HCT116 (cell line): ENCODE measurements around the gene SEL1L2. TPM values are rescaled to one million over a fixed set of nuclear protein-coding genes. Genes with fewer than 3 reads are reported as not detected.

ENCODE experiments used
- ATAC-seq: fragments of 200-7000 bp; cut with Tn5 transposase; 2 replicates; pipeline ENCODE4 v1.9.1; 2020; ENCODE audit warnings: mild to moderate bottlenecking, moderate library complexity
- BruUV-seq: library from RNA; stranded (reverse); fragments of 400-500 nt; replicated peaks from 2 replicates; lab custom pipeline; 2021; lab: Mats Ljungman, UMichigan
- CTCF ChIA-PET: fragments of 300-600 bp; sonication (Branson Sonifier 250); formaldehyde crosslinking; loops from one replicate; lab custom pipeline; 2021; ENCODE audit warnings: antibody characterized with exemption; lab: Charles Lee
- POLR2A ChIA-PET: fragments of 300-600, 350-600 bp; sonication (Branson Sonifier 250); formaldehyde crosslinking; loops from one replicate; lab custom pipeline; 2021; ENCODE audit warnings: antibody characterized with exemption; lab: Charles Lee
- RAD21 ChIA-PET, 2 experiments: fragments of 300-600 bp; sonication (Branson Sonifier 250); formaldehyde crosslinking; loops; one replicate each; lab custom pipeline; 2023; ENCODE audit warnings: low total read pairs in 2 of 2; ENCODE audit not compliant: uncharacterized antibody in 2 of 2, unreplicated experiment in 2 of 2, low non-redundant PET in 1 of 2; lab: Charles Lee
- DNase-seq: peaks from one replicate; pipeline ENCODE4 v3.0.0-alpha.2; 2010; ENCODE audit warnings: low read depth, low spot score
- H2AFZ ChIP-seq: fragments of 200-600 bp; shearing (Covaris generic), sonication (generic); 2 replicates; pipeline ENCODE4 v1.6.1; 2017; ENCODE audit warnings: low read depth, mixed run types, mixed read lengths, antibody characterized with exemption, low read length; ENCODE audit not compliant: poor library complexity, severe bottlenecking
- H3K27ac ChIP-seq: 2 replicates; pipeline ENCODE4 v1.5.1; 2012; ENCODE audit warnings: low read depth, low read length
- H3K27me3 ChIP-seq: fragments of 200-600 bp; sonication (generic); 2 replicates; pipeline ENCODE4 v1.6.1; 2016; ENCODE audit warnings: mixed run types, low read length, mixed read lengths; ENCODE audit not compliant: insufficient read depth
- H3K36me3 ChIP-seq, 2 experiments: fragments of 200-500 bp in 1 of 2; fragments of 200-600 bp in 1 of 2; sonication (Bioruptor generic) in 1 of 2; sonication (generic) in 1 of 2; 2 replicates each; pipeline versions ENCODE4 v1.5.1 to v1.6.1; 2014 to 2016; ENCODE audit warnings: low read length in 2 of 2, inconsistent platforms in 1 of 2, mixed read lengths in 1 of 2, mixed run types in 1 of 2; ENCODE audit not compliant: insufficient read depth in 2 of 2, control insufficient read depth in 1 of 2
- H3K4me1 ChIP-seq, 2 experiments: fragments of 200-600 bp in 1 of 2; sonication (generic) in 1 of 2; 2 replicates each; pipeline versions ENCODE4 v1.5.1 to v1.6.1; 2012 to 2017; ENCODE audit warnings: low read length in 2 of 2, inconsistent platforms in 1 of 2, mild to moderate bottlenecking in 1 of 2, mixed read lengths in 1 of 2, mixed run types in 1 of 2, moderate library complexity in 1 of 2; ENCODE audit not compliant: insufficient read depth in 2 of 2, control insufficient read depth in 1 of 2
- H3K4me2 ChIP-seq: fragments of 200-600 bp; sonication (generic); 2 replicates; pipeline ENCODE4 v1.6.1; 2017; ENCODE audit warnings: mixed run types, low read length, mixed read lengths
- H3K4me3 ChIP-seq, 2 experiments: fragments of 200-600 bp in 1 of 2; sonication (generic) in 1 of 2; replicated peaks in 1 of 2; 2 replicates each; pipeline ENCODE4 v1.5.1; 2011 to 2016; ENCODE audit warnings: low read length in 2 of 2, control low read depth in 1 of 2, low read depth in 1 of 2, mild to moderate bottlenecking in 1 of 2, mixed read lengths in 1 of 2, mixed run types in 1 of 2
- H3K79me2 ChIP-seq: fragments of 200-600 bp; sonication (generic); 2 replicates; pipeline ENCODE4 v1.6.1; 2017; ENCODE audit warnings: mild to moderate bottlenecking, mixed run types, low read length, moderate library complexity, mixed read lengths; ENCODE audit not compliant: insufficient read depth
- H3K9ac ChIP-seq: fragments of 200-600 bp; sonication (generic); 2 replicates; pipeline ENCODE4 v1.6.1; 2016; ENCODE audit warnings: low read length, mixed read lengths
- H3K9me2 ChIP-seq: fragments of 200-600 bp; sonication (generic), shearing (Covaris generic); 2 replicates; pipeline ENCODE4 v1.6.1; 2017; ENCODE audit warnings: mixed run types, mild to moderate bottlenecking, moderate library complexity; ENCODE audit not compliant: insufficient read depth
- H3K9me3 ChIP-seq, 2 experiments: fragments of 200-500 bp in 1 of 2; fragments of 200-600 bp in 1 of 2; sonication (Bioruptor generic) in 1 of 2; sonication (generic) in 1 of 2; 2 replicates each; pipeline ENCODE4 v1.6.1; 2014 to 2017; ENCODE audit warnings: low read length in 2 of 2, mixed read lengths in 2 of 2, inconsistent platforms in 1 of 2, low read depth in 1 of 2, mild to moderate bottlenecking in 1 of 2, mixed run types in 1 of 2, moderate library complexity in 1 of 2; ENCODE audit not compliant: control insufficient read depth in 1 of 2, insufficient read depth in 1 of 2
- H4K20me1 ChIP-seq: fragments of 200-600 bp; sonication (generic), shearing (Covaris generic); 2 replicates; pipeline ENCODE4 v1.6.1; 2017; ENCODE audit warnings: mixed run types, mild to moderate bottlenecking, moderate library complexity; ENCODE audit not compliant: insufficient read depth
- ATF3 ChIP-seq: IDR thresholded peaks from 2 replicates; pipeline ENCODE4 v1.6.1; 2012
- CBX3 ChIP-seq: IDR thresholded peaks from 2 replicates; pipeline ENCODE4 v1.6.1; 2012; ENCODE audit warnings: low read depth
- CEBPB ChIP-seq: IDR thresholded peaks from 2 replicates; pipeline ENCODE4 v1.6.1; 2012; ENCODE audit warnings: low read depth
- EGR1 ChIP-seq: IDR thresholded peaks from 2 replicates; pipeline ENCODE4 v1.6.1; 2012; ENCODE audit warnings: low read depth
- ELF1 ChIP-seq: IDR thresholded peaks from 2 replicates; pipeline ENCODE4 v1.6.1; 2012; ENCODE audit warnings: low read depth, borderline replicate concordance
- EZH2phosphoT487 ChIP-seq: fragments of 200-600 bp; IDR thresholded peaks from 2 replicates; pipeline ENCODE4 v1.6.1; 2018; ENCODE audit warnings: antibody characterized with exemption, borderline replicate concordance
- FOSL1 ChIP-seq: IDR thresholded peaks from 2 replicates; pipeline ENCODE4 v1.6.1; 2012; ENCODE audit warnings: low read depth
- JUND ChIP-seq: IDR thresholded peaks from 2 replicates; pipeline ENCODE4 v1.6.1; 2012
- POLR2A ChIP-seq: IDR thresholded peaks from 2 replicates; pipeline ENCODE4 v1.7.0; 2011; ENCODE audit warnings: borderline replicate concordance; ENCODE audit not compliant: insufficient read depth, insufficient read length; ENCODE audit errors: extremely low read depth
- POLR2AphosphoS5 ChIP-seq: IDR thresholded peaks from 2 replicates; pipeline ENCODE4 v1.6.1; 2011; ENCODE audit warnings: mild to moderate bottlenecking, low read depth, low read length, moderate library complexity
- RAD21 ChIP-seq: IDR thresholded peaks from 2 replicates; pipeline ENCODE4 v1.6.1; 2012; ENCODE audit warnings: low read depth, mild to moderate bottlenecking
- SIN3A ChIP-seq: IDR thresholded peaks from 2 replicates; pipeline ENCODE4 v1.6.1; 2012; ENCODE audit warnings: low read depth
- SP1 ChIP-seq: IDR thresholded peaks from 2 replicates; pipeline ENCODE4 v1.6.1; 2012; ENCODE audit warnings: low read depth
- SRF ChIP-seq: IDR thresholded peaks from 2 replicates; pipeline ENCODE4 v1.6.1; 2012; ENCODE audit warnings: low read depth
- TCF7L2 ChIP-seq: IDR thresholded peaks from 2 replicates; pipeline ENCODE4 v1.7.0; 2011; ENCODE audit warnings: borderline replicate concordance, inconsistent platforms; ENCODE audit not compliant: insufficient read depth, insufficient read length; ENCODE audit errors: extremely low read depth
- YY1 ChIP-seq: IDR thresholded peaks from 2 replicates; pipeline ENCODE4 v1.6.1; 2011; ENCODE audit warnings: low read length, low read depth, moderate library complexity, mild to moderate bottlenecking; ENCODE audit not compliant: insufficient replicate concordance; ENCODE audit errors: extremely low read depth
- ZNF274 ChIP-seq: fragments of 200-500 bp; sonication (Bioruptor generic); IDR thresholded peaks from 2 replicates; pipeline ENCODE4 v1.6.1; 2014; ENCODE audit warnings: mild to moderate bottlenecking, low read depth, low read length, inconsistent platforms
- intact Hi-C: fragments of 100-400 bp; cut with micrococcal nuclease; formaldehyde crosslinking; loops from 2 replicates; pipeline ENCODE4 v1.10.0; 2022
- total RNA-seq: library from RNA; stranded (reverse); gene quantifications from one replicate; pipeline ENCODE4 v1.2.1, GENCODE V29; 2021; ENCODE audit not compliant: unreplicated experiment
- TF ChIP-seq, protein P1 (sequence below): IDR thresholded peaks from 2 replicates; pipeline ENCODE4 v1.6.1; 2012
- TF ChIP-seq, protein P2 (sequence below), 3 experiments: fragments of 200-600 bp in 1 of 3; sonication (generic) in 1 of 3; IDR thresholded peaks in 2 of 3; conservative IDR thresholded peaks in 1 of 3; 2 replicates each; pipeline ENCODE4 v1.5.1; 2012 to 2017; ENCODE audit warnings: low read depth in 2 of 3, low read length in 2 of 3, antibody characterized with exemption in 1 of 3, borderline replicate concordance in 1 of 3, control low read depth in 1 of 3, mild to moderate bottlenecking in 1 of 3, mixed read lengths in 1 of 3, mixed run types in 1 of 3, moderate library complexity in 1 of 3; ENCODE audit not compliant: insufficient read depth in 1 of 3

The SEL1L2 gene
- total RNA-seq, 1 experiment from 2014 or later = not detected

DNA sequence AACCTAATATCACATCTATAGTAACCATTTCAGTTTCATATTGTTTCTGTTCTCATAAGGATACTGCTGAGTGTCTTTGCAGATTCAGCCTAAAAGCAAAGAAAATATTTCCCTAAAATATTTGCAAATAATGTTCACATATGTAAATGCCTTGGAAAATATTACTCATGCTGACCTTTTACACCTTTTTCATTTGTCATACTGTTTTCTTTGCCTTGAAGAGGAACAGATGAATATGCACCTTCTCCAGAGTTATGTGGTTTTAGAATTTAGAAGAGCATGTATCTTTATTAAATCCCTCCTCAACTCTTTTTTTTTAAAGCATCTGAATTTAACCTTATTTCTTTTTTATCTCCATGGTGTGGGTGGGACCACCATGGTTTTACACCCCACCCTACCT is 173.1 kb downstream of the SEL1L2 start:
- no peak for ATAC-seq
- H3K4me3 ChIP-seq = no peak overlapping the region
- H3K4me1 ChIP-seq = no peaks in the 10 kb centered on the region
- no peak overlapping the region for H3K4me2 ChIP-seq
- no peak overlapping the region for H2AFZ ChIP-seq
- H3K79me2 ChIP-seq = no peaks in the 10 kb centered on the region
- ChIA-PET RAD21 (no interaction called here), CTCF (interaction anchor here (0.9 to 2.0 kb wide), 3 partner anchors 9 to 29 kb away, joined by 3 to 5 read pairs (median 3); no protein-coding TSS in a partner anchor), POLR2A (no interaction called here)
- TF ChIP-seq ELF1 (no peak), EZH2phosphoT487 (no peak), YY1 (no peak), ZNF274 (no peak), RAD21 (no peak)
- TF ChIP-seq, protein P1, sequence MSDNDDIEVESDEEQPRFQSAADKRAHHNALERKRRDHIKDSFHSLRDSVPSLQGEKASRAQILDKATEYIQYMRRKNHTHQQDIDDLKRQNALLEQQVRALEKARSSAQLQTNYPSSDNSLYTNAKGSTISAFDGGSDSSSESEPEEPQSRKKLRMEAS = no peak
- H3K36me3 ChIP-seq = peaks cover 28 to 30% of the 10 kb centered on the region in 2 experiments; a peak in 3 of 4 replicates
- DNase-seq = no peak
- no peaks in the 10 kb centered on the region for H3K27me3 ChIP-seq
- no peak overlapping the region for H3K9ac ChIP-seq
- H3K27ac ChIP-seq = no peak overlapping the region
- H3K9me3 ChIP-seq = no peaks in the 10 kb centered on the region
- peaks cover 5% of the 10 kb centered on the region; the same call in 1 of the 2 replicates for H4K20me1 ChIP-seq
- BruUV-seq = no TSS peak
- no peaks in the 10 kb centered on the region for H3K9me2 ChIP-seq
- intact Hi-C loops = no loop called here

- Histone ChIP-seq H3K4me2 (no peak overlapping the region), H3K4me1 (no peaks in the 10 kb centered on the region), H3K27me3 (no peaks in the 10 kb centered on the region), H3K79me2 (no peaks in the 10 kb centered on the region), H3K9me3 (no peaks in the 10 kb centered on the region), H3K4me3 (no peak overlapping the region), H4K20me1 (peaks cover 5% of the 10 kb centered on the region; the same call in 1 of the 2 replicates), H3K27ac (no peak overlapping the region), H2AFZ (no peak overlapping the region), H3K9ac (no peak overlapping the region), H3K9me2 (no peaks in the 10 kb centered on the region), H3K36me3 (peaks cover 30 to 35% of the 10 kb centered on the region in 2 experiments; a peak in 3 of 4 replicates)
- no TSS peak for BruUV-seq
- no peak for TF ChIP-seq CEBPB
- no peak for TF ChIP-seq JUND
- TF ChIP-seq, protein P1 = no peak
- TF ChIP-seq SP1 = no peak
- no peak for TF ChIP-seq ATF3
- TF ChIP-seq ELF1 = no peak
- TF ChIP-seq FOSL1 = no peak
- TF ChIP-seq POLR2A = no peak
- no peak for TF ChIP-seq POLR2AphosphoS5
- no peak for TF ChIP-seq TCF7L2
- TF ChIP-seq SRF = no peak
- TF ChIP-seq EZH2phosphoT487 = no peak
- TF ChIP-seq EGR1 = no peak
- no peak for TF ChIP-seq CBX3
- no peak for TF ChIP-seq RAD21
- no peak for TF ChIP-seq SIN3A
- TF ChIP-seq, protein P2, sequence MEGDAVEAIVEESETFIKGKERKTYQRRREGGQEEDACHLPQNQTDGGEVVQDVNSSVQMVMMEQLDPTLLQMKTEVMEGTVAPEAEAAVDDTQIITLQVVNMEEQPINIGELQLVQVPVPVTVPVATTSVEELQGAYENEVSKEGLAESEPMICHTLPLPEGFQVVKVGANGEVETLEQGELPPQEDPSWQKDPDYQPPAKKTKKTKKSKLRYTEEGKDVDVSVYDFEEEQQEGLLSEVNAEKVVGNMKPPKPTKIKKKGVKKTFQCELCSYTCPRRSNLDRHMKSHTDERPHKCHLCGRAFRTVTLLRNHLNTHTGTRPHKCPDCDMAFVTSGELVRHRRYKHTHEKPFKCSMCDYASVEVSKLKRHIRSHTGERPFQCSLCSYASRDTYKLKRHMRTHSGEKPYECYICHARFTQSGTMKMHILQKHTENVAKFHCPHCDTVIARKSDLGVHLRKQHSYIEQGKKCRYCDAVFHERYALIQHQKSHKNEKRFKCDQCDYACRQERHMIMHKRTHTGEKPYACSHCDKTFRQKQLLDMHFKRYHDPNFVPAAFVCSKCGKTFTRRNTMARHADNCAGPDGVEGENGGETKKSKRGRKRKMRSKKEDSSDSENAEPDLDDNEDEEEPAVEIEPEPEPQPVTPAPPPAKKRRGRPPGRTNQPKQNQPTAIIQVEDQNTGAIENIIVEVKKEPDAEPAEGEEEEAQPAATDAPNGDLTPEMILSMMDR (IDR thresholded peaks at IDR 0.05 in 2 of 3, conservative IDR thresholded peaks at IDR 0.05 in 1 of 3; ENCODE audit: borderline replicate concordance in 1 of 3, insufficient read depth in 1 of 3, low read depth in 2 of 3, low read length in 2 of 3) = no peak
- ChIA-PET POLR2A (no interaction called here), RAD21 (no interaction called here), CTCF (interaction anchor here (0.9 kb wide), 1 partner anchor 29 kb away, joined by 3 read pairs; no protein-coding TSS in a partner anchor)
- DNase-seq (no peak), ATAC-seq (no peak)
- intact Hi-C loops = no loop called here
These were observed 173.7 kb downstream of the SEL1L2 start for GRCh38 chr20:13816757-13817156.
